ENCODE results near the gene C11orf91.

- TF ChIP-seq CTCF (conservative IDR thresholded peaks at IDR 0.05; ENCODE audit: low read depth, low read length) (no peak), EZH2 (IDR thresholded peaks at IDR 0.05; ENCODE audit: borderline replicate concordance, low read depth, low read length, poor library complexity, severe bottlenecking) (no peak)
Measured at GRCh38 chr11:33691066-33691864, 9.4 kb downstream of the C11orf91 start.
